Liver (tissue), 3 donors: ENCODE measurements around the gene INSIG2.

ENCODE experiments used
- ATF3 ChIP-seq: IDR thresholded peaks from 2 replicates; pipeline ENCODE4 v1.6.1; 2016; ENCODE audit warnings: antibody characterized with exemption
- CTCF ChIP-seq: fragments of 150-350 bp; IDR thresholded peaks from 2 replicates; pipeline ENCODE4 v1.5.1; 2017; ENCODE audit warnings: improper control_type of control experiment, low read depth, low read length; ENCODE audit not compliant: missing input control
- FOXA1 ChIP-seq: IDR thresholded peaks from 2 replicates; pipeline ENCODE4 v1.6.1; 2016; ENCODE audit warnings: antibody characterized with exemption
- JUND ChIP-seq, 2 donors: IDR thresholded peaks; 2 replicates each; pipeline ENCODE4 v1.6.1; 2016; ENCODE audit warnings: antibody characterized with exemption in 2 of 2
- MAX ChIP-seq: IDR thresholded peaks from 2 replicates; pipeline ENCODE4 v1.6.1; 2016; ENCODE audit warnings: antibody characterized with exemption
- SP1 ChIP-seq: IDR thresholded peaks from 2 replicates; pipeline ENCODE4 v1.6.1; 2018; ENCODE audit warnings: antibody characterized with exemption, mild to moderate bottlenecking
- TAF1 ChIP-seq: conservative IDR thresholded peaks from 2 replicates; pipeline ENCODE4 v1.6.1; 2016; ENCODE audit warnings: antibody characterized with exemption, mild to moderate bottlenecking
- YY1 ChIP-seq: IDR thresholded peaks from 2 replicates; pipeline ENCODE4 v1.6.1; 2016; ENCODE audit warnings: antibody characterized with exemption, mild to moderate bottlenecking
- ZBTB33 ChIP-seq: IDR thresholded peaks from 2 replicates; pipeline ENCODE4 v1.6.1; 2016; ENCODE audit warnings: antibody characterized with exemption
- donor health status: healthy.
- donor health status: healthy.

- TF ChIP-seq CTCF (no peak), ATF3 (no peak), YY1 (no peak), SP1 (no peak), JUND (IDR thresholded peaks at IDR 0.05) (no peak), ZBTB33 (no peak), MAX (no peak), FOXA1 (no peak), TAF1 (no peak)
Measured at GRCh38 chr2:118065921-118066511, 22.3 kb upstream of the INSIG2 start.
